Muscle layer of duodenum (tissue), 2 donors: Measurements from ENCODE around the gene PEX11A.
"Not testable (repeated sequence)": the region's sequence is repeated elsewhere in the genome, so short reads cannot be mapped to it uniquely, and the experiment has no call there.

Source experiments
- H3K27ac ChIP-seq: one replicate; pipeline ENCODE4 v1.7.0; 2013; ENCODE audit warnings: mild to moderate bottlenecking, low read length
- H3K27me3 ChIP-seq: one replicate; pipeline ENCODE4 v1.7.0; 2013; ENCODE audit warnings: low read depth, mild to moderate bottlenecking, control low read depth, low read length
- H3K36me3 ChIP-seq, 2 donors: one replicate each; pipeline ENCODE4 v1.7.0; 2013; ENCODE audit warnings: low read length in 2 of 2, control low read depth in 1 of 2, mild to moderate bottlenecking in 1 of 2; ENCODE audit not compliant: insufficient read depth in 2 of 2, control insufficient read depth in 1 of 2
- H3K4me1 ChIP-seq, 2 donors: one replicate each; pipeline ENCODE4 v1.7.0; 2013; ENCODE audit warnings: low read length in 2 of 2, mild to moderate bottlenecking in 2 of 2, control low read depth in 1 of 2, moderate library complexity in 1 of 2; ENCODE audit not compliant: insufficient read depth in 2 of 2, control insufficient read depth in 1 of 2
- H3K4me3 ChIP-seq, 2 donors: one replicate each; pipeline ENCODE4 v1.7.0; 2013; ENCODE audit warnings: low read length in 2 of 2, low read depth in 1 of 2, mild to moderate bottlenecking in 1 of 2
- H3K9me3 ChIP-seq, 2 donors: one replicate each; pipeline ENCODE4 v1.7.0; 2013; ENCODE audit warnings: low read length in 2 of 2, control low read depth in 1 of 2, mild to moderate bottlenecking in 1 of 2; ENCODE audit not compliant: control insufficient read depth in 1 of 2
- donor health status: healthy.

Gene PEX11A

GRCh38 chr15:89704411-89704810, 13.9 kb upstream of the PEX11A start:
- Histone ChIP-seq H3K4me3 (no peak overlapping the region), H3K27ac (no peak overlapping the region), H3K9me3 (no peaks in the 10 kb centered on the region), H3K36me3 (no peaks in the 10 kb centered on the region), H3K27me3 (no peaks in the 10 kb centered on the region), H3K4me1 (no peaks in the 10 kb centered on the region)

GRCh38 chr15:89695198-89695597, 4.6 kb upstream of the PEX11A start:
- Histone ChIP-seq H3K27ac (no peak overlapping the region), H3K27me3 (no peaks in the 10 kb centered on the region), H3K4me1 (peaks cover 0 to 4% of the 10 kb centered on the region in 2 donors), H3K9me3 (no peaks in the 10 kb centered on the region), H3K4me3 (no peak overlapping the region), H3K36me3 (no peaks in the 10 kb centered on the region)

GRCh38 chr15:89693696-89694095, 3.1 kb upstream of the PEX11A start:
- no peak overlapping the region for H3K4me3 ChIP-seq
- H3K9me3 ChIP-seq: no peaks in the 10 kb centered on the region
- no peak overlapping the region for H3K27ac ChIP-seq
- no peaks in the 10 kb centered on the region for H3K36me3 ChIP-seq
- H3K27me3 ChIP-seq: no peaks in the 10 kb centered on the region
- H3K4me1 ChIP-seq: peaks cover 0 to 15% of the 10 kb centered on the region in 2 donors

- no peaks in the 10 kb centered on the region for H3K36me3 ChIP-seq
- H3K27me3 ChIP-seq: no peaks in the 10 kb centered on the region
- H3K9me3 ChIP-seq: no peaks in the 10 kb centered on the region
- H3K4me1 ChIP-seq: peaks cover 0 to 15% of the 10 kb centered on the region in 2 donors
- no peak overlapping the region for H3K4me3 ChIP-seq
- H3K27ac ChIP-seq: no peak overlapping the region
Measured at GRCh38 chr15:89693091-89693490, 2.5 kb upstream of the PEX11A start.

- H3K9me3 ChIP-seq, H3K36me3 ChIP-seq, H3K27me3 ChIP-seq: not testable (repeated sequence)
- Histone ChIP-seq H3K4me1 (peaks cover 0 to 15% of the 10 kb centered on the region in 2 donors), H3K4me3 (peak overlapping the region; percentile 87 to 99), H3K27ac (peak overlapping the region; percentile 60)
Measured at GRCh38 chr15:89689930-89690275, 651 bp downstream of the PEX11A start.

GRCh38 chr15:89686522-89686921, 4.0 kb downstream of the PEX11A start:
- Histone ChIP-seq H3K27ac (no peak overlapping the region), H3K9me3 (no peaks in the 10 kb centered on the region), H3K4me1 (peaks cover 0 to 15% of the 10 kb centered on the region in 2 donors), H3K36me3 (peaks cover 17 to 22% of the 10 kb centered on the region in 2 donors), H3K27me3 (no peaks in the 10 kb centered on the region), H3K4me3 (no peak overlapping the region)

- Histone ChIP-seq H3K36me3 (peaks cover 17 to 22% of the 10 kb centered on the region in 2 donors), H3K9me3 (no peaks in the 10 kb centered on the region), H3K27me3 (no peaks in the 10 kb centered on the region), H3K27ac (no peak overlapping the region), H3K4me1 (peaks cover 2 to 15% of the 10 kb centered on the region in 2 donors), H3K4me3 (no peak overlapping the region)
Measured at GRCh38 chr15:89685995-89686394, 4.6 kb downstream of the PEX11A start.

GRCh38 chr15:89681146-89681545, 9.4 kb downstream of the PEX11A start:
- Histone ChIP-seq H3K9me3 (no peaks in the 10 kb centered on the region), H3K27me3 (no peaks in the 10 kb centered on the region), H3K27ac (peak overlapping the region; percentile 64), H3K4me3 (no peak overlapping the region), H3K4me1 (peaks cover 6 to 11% of the 10 kb centered on the region in 2 donors), H3K36me3 (peaks cover 17 to 22% of the 10 kb centered on the region in 2 donors)

- H3K4me1 ChIP-seq: peaks cover 6 to 11% of the 10 kb centered on the region in 2 donors
- no peaks in the 10 kb centered on the region for H3K27me3 ChIP-seq
- H3K36me3 ChIP-seq: peaks cover 15% of the 10 kb centered on the region in 2 donors
- no peak overlapping the region for H3K4me3 ChIP-seq
- H3K9me3 ChIP-seq: no peaks in the 10 kb centered on the region
- peak overlapping the region; percentile 64 for H3K27ac ChIP-seq
Measured at GRCh38 chr15:89680282-89680873, 10.2 kb downstream of the PEX11A start.

GRCh38 chr15:89679212-89679611, 11.3 kb downstream of the PEX11A start, which contains the start of gene PLIN1:
TSS of gene PLIN1 (minus strand) at chr15:89679367. CDS start at chr15:89677489, 1,878 bp downstream.
- peak within 1 kb of the TSS; percentile 64 for H3K27ac ChIP-seq
- no peaks in the 10 kb centered on the region for H3K9me3 ChIP-seq
- peaks cover 13% of the 10 kb centered on the region in 2 donors for H3K36me3 ChIP-seq
- H3K27me3 ChIP-seq: no peaks in the 10 kb centered on the region
- H3K4me3 ChIP-seq: no peak within 1 kb of the TSS
- H3K4me1 ChIP-seq: peaks cover 6 to 11% of the 10 kb centered on the region in 2 donors

GRCh38 chr15:89677381-89677780, 13.2 kb downstream of the PEX11A start:
- Histone ChIP-seq H3K27me3 (no peaks in the 10 kb centered on the region), H3K9me3 (no peaks in the 10 kb centered on the region), H3K4me3 (no peak overlapping the region), H3K27ac (no peak overlapping the region), H3K36me3 (no peaks in the 10 kb centered on the region), H3K4me1 (peaks cover 6 to 11% of the 10 kb centered on the region in 2 donors)

GRCh38 chr15:89675606-89676005, 14.9 kb downstream of the PEX11A start:
- Histone ChIP-seq H3K4me3 (no peak overlapping the region), H3K4me1 (peaks cover under 1 to 4% of the 10 kb centered on the region in 2 donors), H3K27ac (no peak overlapping the region), H3K9me3 (no peaks in the 10 kb centered on the region), H3K36me3 (no peaks in the 10 kb centered on the region), H3K27me3 (no peaks in the 10 kb centered on the region)
